ENCODE results near the gene PIGC. TPM values are rescaled to one million over a fixed set of nuclear protein-coding genes. Genes with fewer than 3 reads are reported as not detected.

PIGC gene
- total RNA-seq, 1 donor from 2014 or later: 30.5 TPM

DNA sequence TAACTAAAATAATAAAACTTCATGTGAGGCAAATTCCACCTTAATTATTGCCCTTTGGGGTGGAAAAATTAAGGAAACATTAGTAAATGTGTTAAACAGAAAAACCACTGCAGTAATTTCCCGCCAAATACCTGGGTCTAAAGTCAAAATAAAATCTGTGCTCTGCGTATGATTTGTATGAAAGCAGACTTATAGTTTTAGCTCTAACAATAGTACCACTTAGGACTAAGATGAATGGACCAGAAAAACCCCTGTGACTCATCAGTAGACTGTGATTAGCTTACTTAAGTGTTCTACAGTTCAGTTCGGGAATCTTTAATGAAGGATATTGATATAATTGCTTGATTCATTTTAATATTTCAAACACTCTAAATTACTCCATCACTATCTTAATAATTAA lies 46.6 kb downstream of the PIGC start:
- no peak for DNase-seq (ENCODE audit: extremely low spot score, unreplicated experiment)
- H3K4me1 Mint-ChIP-seq (ENCODE audit: unreplicated experiment): peaks cover 80% of the 10 kb centered on the region
- TF ChIP-seq, protein P1, sequence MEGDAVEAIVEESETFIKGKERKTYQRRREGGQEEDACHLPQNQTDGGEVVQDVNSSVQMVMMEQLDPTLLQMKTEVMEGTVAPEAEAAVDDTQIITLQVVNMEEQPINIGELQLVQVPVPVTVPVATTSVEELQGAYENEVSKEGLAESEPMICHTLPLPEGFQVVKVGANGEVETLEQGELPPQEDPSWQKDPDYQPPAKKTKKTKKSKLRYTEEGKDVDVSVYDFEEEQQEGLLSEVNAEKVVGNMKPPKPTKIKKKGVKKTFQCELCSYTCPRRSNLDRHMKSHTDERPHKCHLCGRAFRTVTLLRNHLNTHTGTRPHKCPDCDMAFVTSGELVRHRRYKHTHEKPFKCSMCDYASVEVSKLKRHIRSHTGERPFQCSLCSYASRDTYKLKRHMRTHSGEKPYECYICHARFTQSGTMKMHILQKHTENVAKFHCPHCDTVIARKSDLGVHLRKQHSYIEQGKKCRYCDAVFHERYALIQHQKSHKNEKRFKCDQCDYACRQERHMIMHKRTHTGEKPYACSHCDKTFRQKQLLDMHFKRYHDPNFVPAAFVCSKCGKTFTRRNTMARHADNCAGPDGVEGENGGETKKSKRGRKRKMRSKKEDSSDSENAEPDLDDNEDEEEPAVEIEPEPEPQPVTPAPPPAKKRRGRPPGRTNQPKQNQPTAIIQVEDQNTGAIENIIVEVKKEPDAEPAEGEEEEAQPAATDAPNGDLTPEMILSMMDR (IDR thresholded peaks at IDR 0.05): no peak
- no peak overlapping the region for H3K4me3 Mint-ChIP-seq (ENCODE audit: unreplicated experiment)
- peaks cover 14% of the 10 kb centered on the region for H3K36me3 Mint-ChIP-seq (ENCODE audit: unreplicated experiment)
- H3K27ac Mint-ChIP-seq (ENCODE audit: unreplicated experiment): peak overlapping the region; percentile 97
- H3K9me3 Mint-ChIP-seq (ENCODE audit: unreplicated experiment): no peaks in the 10 kb centered on the region
- H3K27me3 Mint-ChIP-seq (ENCODE audit: unreplicated experiment): no peaks in the 10 kb centered on the region

DNA sequence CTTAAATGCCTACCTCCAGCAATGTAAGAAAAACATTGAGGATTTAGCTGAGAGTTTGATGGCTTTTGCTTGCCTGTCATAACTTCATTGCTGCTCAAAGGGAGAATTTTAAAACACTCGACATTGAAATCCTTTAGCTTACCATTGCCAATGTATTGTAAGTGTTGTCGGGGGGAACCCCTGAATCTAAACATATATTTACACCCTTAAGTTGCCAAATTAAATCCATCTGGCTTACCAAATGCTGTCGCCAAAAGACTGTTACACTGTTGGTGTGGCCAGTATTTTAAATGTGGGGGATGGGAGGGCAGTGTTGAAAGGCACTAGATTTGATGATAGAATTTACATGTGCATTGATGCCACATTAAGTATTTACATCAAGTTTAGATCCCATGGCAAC lies 48.3 kb downstream of the PIGC start:
- TF ChIP-seq, protein P1 (IDR thresholded peaks at IDR 0.05): no peak
- Mint-ChIP-seq H3K27me3 (ENCODE audit: unreplicated experiment) (no peaks in the 10 kb centered on the region), H3K4me3 (ENCODE audit: unreplicated experiment) (no peak overlapping the region), H3K9me3 (ENCODE audit: unreplicated experiment) (no peaks in the 10 kb centered on the region), H3K27ac (ENCODE audit: unreplicated experiment) (no peak overlapping the region), H3K36me3 (ENCODE audit: unreplicated experiment) (peaks cover 14% of the 10 kb centered on the region), H3K4me1 (ENCODE audit: unreplicated experiment) (peaks cover 83% of the 10 kb centered on the region)
- no peak for DNase-seq (ENCODE audit: extremely low spot score, unreplicated experiment)

DNA sequence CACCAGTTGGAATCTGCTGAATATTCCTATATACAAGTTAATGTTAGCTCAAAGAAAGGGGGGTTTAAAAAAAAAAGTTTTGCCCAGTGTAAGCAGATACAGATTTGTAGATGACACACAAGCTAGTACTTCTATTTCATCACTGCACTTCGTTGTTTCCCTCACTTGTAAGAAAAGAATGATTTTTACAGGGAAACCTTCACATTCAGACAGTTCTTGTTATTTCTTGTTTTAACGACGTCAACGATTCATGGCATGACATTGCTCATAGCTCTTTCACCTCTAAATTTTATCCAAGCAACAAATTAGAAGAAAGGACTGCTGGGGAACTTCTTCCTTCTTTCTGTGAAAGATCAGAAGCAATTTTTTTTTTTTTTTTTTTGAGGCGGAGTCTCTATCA lies 49.1 kb downstream of the PIGC start:
- TF ChIP-seq, protein P1 (IDR thresholded peaks at IDR 0.05): no peak
- peaks cover 82% of the 10 kb centered on the region for H3K4me1 Mint-ChIP-seq (ENCODE audit: unreplicated experiment)
- H3K27me3 Mint-ChIP-seq (ENCODE audit: unreplicated experiment): no peaks in the 10 kb centered on the region
- no peak overlapping the region for H3K4me3 Mint-ChIP-seq (ENCODE audit: unreplicated experiment)
- peaks cover 14% of the 10 kb centered on the region for H3K36me3 Mint-ChIP-seq (ENCODE audit: unreplicated experiment)
- H3K9me3 Mint-ChIP-seq (ENCODE audit: unreplicated experiment): no peaks in the 10 kb centered on the region
- no peak for DNase-seq (ENCODE audit: extremely low spot score, unreplicated experiment)
- H3K27ac Mint-ChIP-seq (ENCODE audit: unreplicated experiment): peak overlapping the region; percentile 71

DNA sequence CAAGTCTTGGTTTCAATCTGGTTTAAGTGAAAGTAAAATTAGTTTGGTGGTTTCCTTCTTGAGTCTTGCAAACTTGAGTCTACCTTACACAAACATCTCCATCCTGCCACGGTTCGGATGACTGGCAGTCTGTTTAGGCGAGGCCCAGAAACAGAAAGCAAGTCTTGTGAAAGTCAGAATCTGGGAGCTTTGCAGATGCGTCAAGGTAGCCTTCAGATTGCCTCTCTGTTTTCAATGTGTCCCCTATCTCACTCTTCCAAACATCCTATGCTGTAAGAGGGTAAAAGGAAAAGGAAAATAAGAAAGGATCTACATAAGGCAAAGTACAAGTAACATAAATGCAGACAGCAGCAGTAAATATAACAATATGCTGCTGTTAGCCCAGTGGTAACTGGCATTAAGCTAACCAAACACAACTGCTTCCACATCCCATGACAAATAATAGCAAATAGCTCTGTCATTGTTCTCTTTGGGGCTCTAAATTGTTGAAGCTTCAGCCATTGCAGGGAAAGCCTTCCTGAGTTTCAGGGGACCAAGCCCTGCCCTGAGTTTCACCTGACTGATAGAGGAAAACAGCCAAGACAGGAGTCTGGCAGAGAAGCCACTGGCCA lies 49.6 kb downstream of the PIGC start:
- Mint-ChIP-seq H3K9me3 (ENCODE audit: unreplicated experiment) (no peaks in the 10 kb centered on the region), H3K4me1 (ENCODE audit: unreplicated experiment) (peaks cover 79% of the 10 kb centered on the region), H3K4me3 (ENCODE audit: unreplicated experiment) (no peak overlapping the region), H3K27ac (ENCODE audit: unreplicated experiment) (peak overlapping the region; percentile 71), H3K36me3 (ENCODE audit: unreplicated experiment) (peaks cover 14% of the 10 kb centered on the region), H3K27me3 (ENCODE audit: unreplicated experiment) (no peaks in the 10 kb centered on the region)
- TF ChIP-seq, protein P1 (IDR thresholded peaks at IDR 0.05): no peak
- no peak for DNase-seq (ENCODE audit: extremely low spot score, unreplicated experiment)

DNA sequence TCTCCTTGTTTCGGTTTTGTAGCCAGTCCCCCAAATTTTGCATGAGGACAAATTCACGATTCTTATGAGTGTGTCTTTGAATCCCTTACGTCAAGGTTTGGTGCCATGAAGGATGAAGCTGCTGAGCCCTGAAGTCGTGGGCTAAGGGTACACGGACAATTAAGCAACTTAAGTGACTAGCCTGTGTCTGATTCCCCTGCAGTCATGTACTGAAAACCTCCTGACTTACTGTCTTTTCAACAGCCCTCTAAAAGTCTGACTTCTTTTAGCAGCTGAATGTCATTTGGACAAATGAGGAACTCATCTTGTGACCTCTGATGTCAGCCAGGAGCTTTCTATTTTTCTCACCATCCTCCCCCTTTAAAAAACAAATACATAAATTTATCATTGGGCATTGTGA lies 50.5 kb downstream of the PIGC start:
- H3K4me1 Mint-ChIP-seq (ENCODE audit: unreplicated experiment): peaks cover 70% of the 10 kb centered on the region
- peaks cover 16% of the 10 kb centered on the region for H3K36me3 Mint-ChIP-seq (ENCODE audit: unreplicated experiment)
- TF ChIP-seq, protein P1 (IDR thresholded peaks at IDR 0.05): no peak
- no peak for DNase-seq (ENCODE audit: extremely low spot score, unreplicated experiment)
- no peaks in the 10 kb centered on the region for H3K9me3 Mint-ChIP-seq (ENCODE audit: unreplicated experiment)
- no peaks in the 10 kb centered on the region for H3K27me3 Mint-ChIP-seq (ENCODE audit: unreplicated experiment)
- H3K27ac Mint-ChIP-seq (ENCODE audit: unreplicated experiment): peak overlapping the region; percentile 50
- H3K4me3 Mint-ChIP-seq (ENCODE audit: unreplicated experiment): no peak overlapping the region

Data from osteocyte (in vitro differentiated cells).